IMR-90 (cell line): Measurements from ENCODE around the gene ASB5. TPM values are rescaled to one million over a fixed set of nuclear protein-coding genes. Genes with fewer than 3 reads are reported as not detected.

Experiments
- ATAC-seq: fragments of 200-7000 bp; cut with Tn5 transposase; 2 replicates; pipeline ENCODE4 v1.9.1; 2020; ENCODE audit warnings: low read depth, mild to moderate bottlenecking, moderate library complexity
- BruUV-seq: library from RNA; stranded (reverse); fragments of 400-500 nt; replicated peaks from 2 replicates; lab custom pipeline; 2021; lab: Mats Ljungman, UMichigan
- CTCF ChIA-PET: fragments of 300-600 bp; formaldehyde crosslinking; extraction: SDS; loops from one replicate; lab custom pipeline; 2021; ENCODE audit warnings: antibody characterized with exemption; lab: Yijun Ruan, JAX
- POLR2A ChIA-PET: fragments of 300-600 bp; sonication (Branson Sonifier 250); formaldehyde crosslinking; loops from one replicate; lab custom pipeline; 2022; ENCODE audit warnings: antibody characterized with exemption; ENCODE audit not compliant: unreplicated experiment; lab: Charles Lee
- DNase-seq: peaks from one replicate; pipeline ENCODE4 v3.0.0; 2013
- H2AFZ ChIP-seq: replicated peaks from 2 replicates; pipeline ENCODE3; 2013; ENCODE audit warnings: low read length, mild to moderate bottlenecking; ENCODE audit not compliant: poor library complexity
- H2AK5ac ChIP-seq: 2 replicates; pipeline ENCODE4 v1.6.1; 2013; ENCODE audit warnings: low read depth, low read length, inconsistent platforms
- H2AK9ac ChIP-seq: replicated peaks from 2 replicates; pipeline ENCODE3; 2013; ENCODE audit warnings: mild to moderate bottlenecking, low read depth, low read length, moderate library complexity; ENCODE audit not compliant: poor library complexity
- H2BK120ac ChIP-seq: 2 replicates; pipeline ENCODE4 v1.6.1; 2013; ENCODE audit warnings: low read depth, low read length, inconsistent platforms
- H2BK15ac ChIP-seq: 3 replicates; pipeline ENCODE4 v1.6.1; 2013; ENCODE audit warnings: low read depth, low read length, inconsistent platforms
- H2BK20ac ChIP-seq: 2 replicates; pipeline ENCODE4 v1.6.1; 2013; ENCODE audit warnings: low read depth, mild to moderate bottlenecking, inconsistent platforms, low read length, moderate library complexity
- H2BK5ac ChIP-seq: 2 replicates; pipeline ENCODE4 v1.6.1; 2013; ENCODE audit warnings: mild to moderate bottlenecking, low read depth, low read length, inconsistent platforms; ENCODE audit not compliant: poor library complexity, severe bottlenecking
- H3K14ac ChIP-seq: replicated peaks from 2 replicates; pipeline ENCODE4 v1.6.1; 2013; ENCODE audit warnings: low read depth, low read length, inconsistent platforms
- H3K18ac ChIP-seq: 2 replicates; pipeline ENCODE4 v1.6.1; 2013; ENCODE audit warnings: low read depth, low read length, control low read depth
- H3K23ac ChIP-seq: 2 replicates; pipeline ENCODE4 v1.6.1; 2013; ENCODE audit warnings: low read depth, low read length, inconsistent platforms
- H3K27ac ChIP-seq: 2 replicates; pipeline ENCODE4 v1.5.1; 2013; ENCODE audit warnings: mild to moderate bottlenecking, control low read depth, low read length; ENCODE audit not compliant: insufficient read depth
- H3K27me3 ChIP-seq: 2 replicates; pipeline ENCODE4 v1.6.1; 2013; ENCODE audit warnings: low read length; ENCODE audit not compliant: control insufficient read depth, insufficient read depth
- H3K36me3 ChIP-seq: 2 replicates; pipeline ENCODE4 v1.6.1; 2013; ENCODE audit warnings: low read length, mixed read lengths; ENCODE audit not compliant: control insufficient read depth, insufficient read depth
- H3K4ac ChIP-seq: 2 replicates; pipeline ENCODE4 v1.6.1; 2013; ENCODE audit warnings: low read depth, low read length, inconsistent platforms
- H3K4me1 ChIP-seq: 2 replicates; pipeline ENCODE4 v1.6.1; 2013; ENCODE audit warnings: low read length, mixed read lengths; ENCODE audit not compliant: control insufficient read depth, insufficient read depth
- H3K4me2 ChIP-seq: 2 replicates; pipeline ENCODE4 v1.6.1; 2013; ENCODE audit warnings: low read depth, mild to moderate bottlenecking, control low read depth, low read length, moderate library complexity
- H3K4me3 ChIP-seq: 2 replicates; pipeline ENCODE4 v1.5.1; 2013; ENCODE audit warnings: low read depth, mild to moderate bottlenecking, control low read depth, low read length, moderate library complexity; ENCODE audit not compliant: insufficient read depth
- H3K56ac ChIP-seq: 2 replicates; pipeline ENCODE4 v1.6.1; 2013; ENCODE audit warnings: low read length, inconsistent platforms; ENCODE audit not compliant: insufficient read depth; ENCODE audit errors: extremely low read depth
- H3K79me1 ChIP-seq, 2 experiments: 2 replicates each; pipeline ENCODE4 v1.6.1; 2013; ENCODE audit warnings: low read length in 2 of 2, inconsistent platforms in 1 of 2, low read depth in 1 of 2
- H3K9ac ChIP-seq: 2 replicates; pipeline ENCODE4 v1.6.1; 2013; ENCODE audit warnings: low read depth, low read length, control low read depth
- H3K9me1 ChIP-seq: 2 replicates; pipeline ENCODE4 v1.6.1; 2013; ENCODE audit warnings: low read length, inconsistent platforms; ENCODE audit not compliant: insufficient read depth
- H3K9me3 ChIP-seq: 2 replicates; pipeline ENCODE4 v1.6.1; 2013; ENCODE audit warnings: low read length; ENCODE audit not compliant: control insufficient read depth, insufficient read depth
- H4K20me1 ChIP-seq: 2 replicates; pipeline ENCODE4 v1.6.1; 2013; ENCODE audit warnings: low read length, inconsistent platforms; ENCODE audit not compliant: insufficient read depth
- H4K5ac ChIP-seq: 2 replicates; pipeline ENCODE4 v1.6.1; 2013; ENCODE audit warnings: mild to moderate bottlenecking, low read depth, low read length, control low read depth
- H4K8ac ChIP-seq, 2 experiments: 2 replicates each; pipeline ENCODE4 v1.6.1; 2013; ENCODE audit warnings: low read depth in 2 of 2, low read length in 2 of 2, control low read depth in 1 of 2, inconsistent platforms in 1 of 2
- H4K91ac ChIP-seq: 2 replicates; pipeline ENCODE4 v1.6.1; 2013; ENCODE audit warnings: low read depth, low read length, inconsistent platforms; ENCODE audit not compliant: insufficient read depth
- CHD1 ChIP-seq: IDR thresholded peaks from 2 replicates; pipeline ENCODE4 v1.6.1; 2012; ENCODE audit warnings: low read depth, low read length, improper control_type of control experiment
- CTCF ChIP-seq: conservative IDR thresholded peaks from 2 replicates; pipeline ENCODE4 v1.5.1; 2012; ENCODE audit warnings: mild to moderate bottlenecking, low read depth, low read length, improper control_type of control experiment
- ELK1 ChIP-seq: fragments of 150-350 bp; IDR thresholded peaks from 2 replicates; pipeline ENCODE4 v1.6.1; 2016; ENCODE audit warnings: low read depth, mild to moderate bottlenecking, low read length, moderate library complexity, borderline replicate concordance
- MAFK ChIP-seq: IDR thresholded peaks from 2 replicates; pipeline ENCODE4 v1.6.1; 2012; ENCODE audit warnings: low read depth, low read length, improper control_type of control experiment
- MAZ ChIP-seq: IDR thresholded peaks from 2 replicates; pipeline ENCODE4 v1.6.1; 2012; ENCODE audit warnings: low read depth, mild to moderate bottlenecking, low read length, improper control_type of control experiment, moderate library complexity, borderline replicate concordance
- NFE2L2 ChIP-seq: fragments of 150-350 bp; IDR thresholded peaks from 2 replicates; pipeline ENCODE4 v1.6.1; 2016; ENCODE audit warnings: low read depth, mild to moderate bottlenecking, low read length
- RFX5 ChIP-seq: IDR thresholded peaks from 2 replicates; pipeline ENCODE4 v1.8.0; 2012; ENCODE audit warnings: low read depth, mild to moderate bottlenecking, low read length, moderate library complexity
- WGBS, 2 experiments: methylation state at CpG; one replicate each; pipeline versions ENCODE4 v1.1.5 to v1.1.7; 2013; ENCODE audit warnings: missing lambda C conversion rate in 2 of 2; ENCODE audit not compliant: insufficient read length in 1 of 2; ENCODE audit errors: extremely low coverage in 2 of 2; 5-methylcytosine and 5-hydroxymethylcytosine counted together
- dilution Hi-C: fragments of 300-500 bp; cut with HindIII; formaldehyde crosslinking; loops from one replicate; pipeline ENCODE4 v1.14.3; 2018; ENCODE audit warnings: low sequenced_read_pairs; ENCODE audit not compliant: unreplicated experiment
- in situ Hi-C: fragments of 300-500 bp; cut with MboI; formaldehyde crosslinking; loops from 3 replicates; pipeline ENCODE4 v1.14.3; 2019; ENCODE audit warnings: low sequenced_read_pairs, inconsistent platforms, mixed read lengths
- intact Hi-C: fragments of 100-400 bp; cut with micrococcal nuclease; formaldehyde crosslinking; loops from 2 replicates; pipeline ENCODE4 v1.10.0; 2022
- polyA plus RNA-seq, 3 experiments: library from polyadenylated mRNA; depleted of rRNA; stranded (reverse); fragments of >200 nt; gene quantifications; 2 replicates each; pipeline ENCODE4 v1.2.3, GENCODE V29; 2012; ENCODE audit warnings: low replicate concordance in 1 of 3
- total RNA-seq: library from RNA; depleted of rRNA; stranded (reverse); fragments of >200 nt; gene quantifications from 2 replicates; pipeline ENCODE4 v1.2.3, GENCODE V29; 2012

ASB5 gene
- total and polyA plus RNA-seq, 2 of the 4 experiments (the other 2 are of a cell fraction) = 0.18 to 0.21 TPM

DNA sequence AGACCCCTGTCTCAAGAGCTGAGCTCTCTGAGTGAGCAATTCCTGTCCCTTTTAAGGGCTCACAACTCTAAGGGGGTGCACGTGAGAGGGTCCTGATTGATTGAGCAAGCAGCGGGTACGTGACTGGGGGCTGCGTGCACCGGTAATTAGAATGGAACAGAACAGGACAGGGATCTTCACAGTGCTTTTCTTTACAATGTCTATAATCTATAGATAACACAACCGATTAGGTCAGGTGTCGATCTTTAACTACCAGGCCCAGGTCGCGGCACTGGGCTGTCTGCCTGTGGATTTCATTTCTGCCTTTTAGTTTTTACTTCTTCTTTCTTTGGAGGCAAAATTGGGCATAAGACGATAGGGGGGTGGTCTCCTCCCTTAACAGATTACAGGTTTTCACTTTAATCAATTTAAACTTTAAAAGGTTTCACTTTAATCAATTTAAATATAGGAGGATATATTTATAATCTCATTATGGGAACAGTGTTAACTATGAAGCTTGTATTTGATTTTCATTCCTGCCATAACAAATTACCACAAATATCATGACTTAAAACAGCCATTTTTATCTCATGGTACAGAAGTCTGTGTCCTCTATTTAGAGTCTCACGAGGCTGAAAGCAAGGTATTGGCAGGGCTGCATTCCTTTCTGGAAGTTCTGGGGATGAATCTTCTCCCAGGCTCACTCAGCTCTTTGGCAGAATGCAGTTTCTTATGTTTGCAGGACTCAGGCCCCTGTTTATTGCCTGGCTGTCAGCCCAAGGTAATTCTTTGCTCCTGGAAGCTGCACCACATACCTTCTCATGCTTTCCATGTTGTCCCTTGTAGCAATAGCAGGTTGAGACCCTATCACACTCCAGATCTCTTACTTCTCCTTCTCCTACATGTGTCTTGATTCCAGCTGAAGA, 78.9 kb downstream of the ASB5 start:
- H2BK15ac ChIP-seq = peak overlapping the region; percentile 33; the same call in 1 of the 3 replicates
- 74% methylated on average over 5 of the region's 11 CpGs; no CpG with 5 or more reads in 1 of the 2 experiments for WGBS, 2 experiments
- H4K5ac ChIP-seq = no peak overlapping the region; the same call in 1 of the 2 replicates
- no peak overlapping the region for H3K9ac ChIP-seq
- intact Hi-C loops (loop anchor here (5.0 kb wide), 1 partner anchor 38 kb away; no protein-coding TSS in a partner anchor), dilution Hi-C loops (no loop called here), in situ Hi-C loops (loop anchor here (10.0 kb wide), 1 partner anchor 85 kb away; no protein-coding TSS in a partner anchor)
- CTCF ChIA-PET = no interaction called here
- no peaks in the 10 kb centered on the region for H3K9me3 ChIP-seq
- no peaks in the 10 kb centered on the region for H3K36me3 ChIP-seq
- no peak overlapping the region; the same call in 1 of the 2 replicates for H3K14ac ChIP-seq
- no peaks in the 10 kb centered on the region for H4K20me1 ChIP-seq
- H2BK5ac ChIP-seq = peak overlapping the region; percentile 72
- BruUV-seq = no TSS peak
- H3K9me1 ChIP-seq = 0 out of 2 replicates have a peak, but pooled peaks cover 5% of the 10 kb centered on the region
- no peak overlapping the region; the same call in 1 of the 2 replicates for H3K23ac ChIP-seq
- no peak overlapping the region for H3K27ac ChIP-seq
- H3K4me2 ChIP-seq = 0 out of 2 replicates have a peak overlapping the region, but pooled peaks have one; percentile 12
- ATAC-seq = peak; percentile 19; the same call in 1 of the 2 replicates
- no peaks in the 10 kb centered on the region for H3K79me1 ChIP-seq
- no peak for TF ChIP-seq ELK1
- no peak for TF ChIP-seq CTCF
- no peak for TF ChIP-seq MAFK
- TF ChIP-seq MAZ = no peak
- no peak for TF ChIP-seq NFE2L2
- no peak for TF ChIP-seq CHD1
- TF ChIP-seq RFX5 = no peak
- 0 out of 2 replicates have a peak overlapping the region, but pooled peaks have one; percentile 8 for H3K56ac ChIP-seq
- 0 out of 2 replicates have a peak overlapping the region, but pooled peaks have one; percentile 4 for H4K91ac ChIP-seq
- peak overlapping the region; percentile 73; the same call in 1 of the 2 replicates for H2BK20ac ChIP-seq
- H3K18ac ChIP-seq = peak overlapping the region; percentile 81; the same call in 1 of the 2 replicates
- peak overlapping the region; percentile 50; the same call in 1 of the 2 replicates for H2BK120ac ChIP-seq
- H3K4me3 ChIP-seq = no peak overlapping the region
- H2AK5ac ChIP-seq = peak overlapping the region; percentile 18; the same call in 1 of the 2 replicates
- no peak overlapping the region for H2AK9ac ChIP-seq
- peak overlapping the region in 1 of 2 experiments; percentile 32; a peak in 1 of 4 replicates for H4K8ac ChIP-seq
- peaks cover 17% of the 10 kb centered on the region for H3K4me1 ChIP-seq
- DNase-seq = peak; percentile 49
- peak overlapping the region; percentile 74 for H2AFZ ChIP-seq
- H3K27me3 ChIP-seq = no peaks in the 10 kb centered on the region
- H3K4ac ChIP-seq = peak overlapping the region; percentile 0; the same call in 1 of the 2 replicates
- POLR2A ChIA-PET = interaction anchor here (0.6 kb wide), 1 partner anchor 13 kb away, joined by 3 read pairs; no protein-coding TSS in a partner anchor
